PC-9 (cell line): ENCODE data around the gene SEMA7A.

Experiments
- CTCF ChIP-seq: fragments of 200-600 bp; sonication (generic); conservative IDR thresholded peaks from 2 replicates; pipeline ENCODE4 v1.6.1; 2017; ENCODE audit warnings: mixed run types, antibody characterized with exemption, mild to moderate bottlenecking, moderate library complexity
- EZH2 ChIP-seq: fragments of 200-600 bp; sonication (generic); IDR thresholded peaks from 2 replicates; pipeline ENCODE4 v1.8.0; 2017; ENCODE audit warnings: antibody characterized with exemption, low read depth

GRCh38 chr15:74412159-74412558, 21.6 kb downstream of the SEMA7A start:
- no peak for TF ChIP-seq CTCF
- no peak for TF ChIP-seq EZH2
